G401 (cell line): ENCODE results near the gene PAIP2B. TPM values are rescaled to one million over a fixed set of nuclear protein-coding genes. Genes with fewer than 3 reads are reported as not detected.
"Not testable (repeated sequence)": the region's sequence is repeated elsewhere in the genome, so short reads cannot be mapped to it uniquely, and the experiment has no call there.

Experiments
- DNase-seq: peaks from one replicate; pipeline ENCODE4 v3.0.0-alpha.2; 2015; ENCODE audit warnings: low spot score
- in situ Hi-C: cut with HindIII; loops from 2 replicates; pipeline ENCODE4 v1.10.0; 2016; ENCODE audit warnings: low sequenced_read_pairs, mixed read lengths
- total RNA-seq: library from RNA; depleted of rRNA; stranded (reverse); fragments of >200 nt; shearing (Covaris generic); gene quantifications from 2 replicates; pipeline ENCODE4 v1.2.3, GENCODE V29; 2014; rRNA removed

Gene PAIP2B
- 1.1 and 2.4 TPM in 2 replicates for total RNA-seq

- in situ Hi-C loops: no loop called here
- DNase-seq: peak; percentile 100
Observed at GRCh38 chr2:71226965-71227560, at the start of gene PAIP2B. Gene PAIP2B (minus strand): TSS chr2:71227103. CDS start chr2:71202589, 24,514 bp downstream.

GRCh38 chr2:71275939-71276310, 49.0 kb upstream of the PAIP2B start:
- in situ Hi-C loops: no loop called here

GRCh38 chr2:71269511-71270090, 42.7 kb upstream of the PAIP2B start:
- in situ Hi-C loops: no loop called here

More at GRCh38 chr2:71275939-71276310, 49.0 kb upstream of the PAIP2B start:
- no peak for DNase-seq

GRCh38 chr2:71263386-71263785, 36.5 kb upstream of the PAIP2B start:
- in situ Hi-C loops: no loop called here
- DNase-seq: no peak

More at GRCh38 chr2:71269511-71270090, 42.7 kb upstream of the PAIP2B start:
- DNase-seq: no peak

GRCh38 chr2:71261534-71261933, 34.6 kb upstream of the PAIP2B start:
- in situ Hi-C loops: no loop called here
- no peak for DNase-seq

- DNase-seq: no peak
- in situ Hi-C loops: no loop called here
Observed at GRCh38 chr2:71256421-71256820, 29.5 kb upstream of the PAIP2B start.

GRCh38 chr2:71254776-71255175, 27.9 kb upstream of the PAIP2B start:
- no peak for DNase-seq
- in situ Hi-C loops: no loop called here

- in situ Hi-C loops: no loop called here
- DNase-seq: no peak
Observed at GRCh38 chr2:71254078-71254477, 27.2 kb upstream of the PAIP2B start.

- in situ Hi-C loops: no loop called here
- no peak for DNase-seq
Observed at GRCh38 chr2:71253476-71253875, 26.6 kb upstream of the PAIP2B start.

- in situ Hi-C loops: no loop called here
- DNase-seq: no peak
Observed at GRCh38 chr2:71252862-71253261, 26.0 kb upstream of the PAIP2B start.

GRCh38 chr2:71250935-71251334, 24.0 kb upstream of the PAIP2B start:
- DNase-seq: no peak
- in situ Hi-C loops: no loop called here

GRCh38 chr2:71244302-71244660, 17.4 kb upstream of the PAIP2B start:
- in situ Hi-C loops: no loop called here
- no peak for DNase-seq

- DNase-seq: peak; percentile 89
- in situ Hi-C loops: no loop called here
Observed at GRCh38 chr2:71243634-71244301, 16.9 kb upstream of the PAIP2B start.

GRCh38 chr2:71240794-71241193, 13.9 kb upstream of the PAIP2B start:
- in situ Hi-C loops: no loop called here
- no peak for DNase-seq

- DNase-seq: no peak
- in situ Hi-C loops: no loop called here
Observed at GRCh38 chr2:71238089-71238488, 11.2 kb upstream of the PAIP2B start.

- no peak for DNase-seq
- in situ Hi-C loops: no loop called here
Observed at GRCh38 chr2:71235930-71236587, 9.2 kb upstream of the PAIP2B start.

- in situ Hi-C loops, DNase-seq: not testable (repeated sequence)
Observed at GRCh38 chr2:71233072-71233471, 6.2 kb upstream of the PAIP2B start.

GRCh38 chr2:71226096-71226964, 573 bp downstream of the PAIP2B start:
- in situ Hi-C loops: no loop called here
- peak; percentile 48 for DNase-seq

- no peak for DNase-seq
- in situ Hi-C loops: no loop called here
Observed at GRCh38 chr2:71224935-71225334, 2.0 kb downstream of the PAIP2B start.
